CD4-positive, alpha-beta T cell treated with Interleukin-21 for 1 hour (primary cell): ENCODE data around the gene RFX7.
"Not testable (repeated sequence)": the region's sequence is repeated elsewhere in the genome, so short reads cannot be mapped to it uniquely, and the experiment has no call there.

Source experiments
- DNase-seq: peaks from one replicate; pipeline ENCODE4 v3.0.0-alpha.2; 2020

Gene RFX7

DNA sequence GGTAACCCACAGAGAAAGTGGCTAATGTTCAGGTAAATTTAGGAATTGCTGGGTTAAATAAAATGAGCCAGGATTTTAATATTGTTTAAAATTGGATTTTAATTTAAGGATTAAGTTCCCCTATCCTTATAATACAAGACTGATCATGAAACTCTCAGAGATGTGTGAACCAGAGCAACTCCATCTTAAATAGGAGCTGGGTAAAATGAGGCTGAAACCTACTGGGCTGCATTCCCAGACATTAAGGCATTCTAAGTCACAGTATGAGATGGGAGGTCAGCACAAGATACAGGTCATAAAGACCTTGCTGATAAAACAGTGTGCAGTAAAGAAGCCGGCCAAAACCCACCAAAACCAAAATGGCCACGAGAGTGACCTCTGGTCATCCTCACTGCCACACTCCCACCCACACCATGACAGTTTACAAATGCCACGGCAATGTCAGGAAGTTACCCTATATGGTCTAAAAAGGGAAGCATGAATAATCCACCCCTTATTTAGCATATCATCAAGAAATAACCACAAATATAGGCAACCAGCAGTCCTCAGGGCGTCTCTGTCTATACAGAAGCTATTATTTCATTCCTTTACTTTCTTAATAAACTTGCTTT is 40.3 kb downstream of the RFX7 start:
- DNase-seq = not testable (repeated sequence)

GRCh38 chr15:56202701-56203100 is 41.0 kb downstream of the RFX7 start:
- DNase-seq = no peak

GRCh38 chr15:56199038-56199437 is 44.6 kb downstream of the RFX7 start:
- no peak for DNase-seq

GRCh38 chr15:56194035-56194434 is 49.6 kb downstream of the RFX7 start:
- DNase-seq = no peak

DNA sequence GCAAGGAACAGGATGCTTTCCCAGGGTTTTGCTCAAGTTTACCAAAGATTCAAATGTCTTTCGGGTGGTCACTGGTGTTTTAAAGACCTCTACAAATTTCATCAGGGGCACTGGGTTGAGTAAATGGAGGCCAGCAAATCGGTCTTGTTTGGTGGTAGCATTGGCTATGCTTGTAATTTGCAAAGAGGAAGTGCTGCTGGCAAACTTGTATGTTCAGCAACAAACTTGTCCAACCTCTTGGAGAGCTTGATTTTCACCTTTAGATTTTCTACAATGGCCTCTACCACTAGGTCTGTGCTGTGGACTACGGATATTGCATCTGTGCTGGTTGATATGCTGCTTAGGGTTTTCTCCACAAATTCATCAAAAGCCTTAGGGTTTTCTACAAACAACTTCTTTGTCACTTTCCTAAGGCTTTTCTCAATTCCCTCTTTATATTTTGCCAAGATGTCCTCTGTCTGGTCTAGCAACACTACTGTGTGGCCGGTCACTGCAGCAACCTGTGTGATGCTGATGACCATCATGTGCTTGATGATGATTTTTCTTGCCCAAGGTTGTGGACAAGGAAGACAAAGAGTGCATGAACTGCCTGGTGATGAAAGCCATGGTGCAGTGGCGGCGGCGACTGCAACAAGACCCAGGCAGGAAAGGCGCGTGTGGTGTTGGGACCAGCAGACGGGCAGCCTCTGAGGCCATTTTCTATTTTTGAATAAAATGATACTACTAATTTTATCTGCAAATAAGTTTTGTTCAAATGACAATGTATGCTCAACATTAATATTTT is 50.8 kb downstream of the RFX7 start:
- DNase-seq = no peak

- no peak for DNase-seq
These were observed 56.0 kb downstream of the RFX7 start for GRCh38 chr15:56187665-56188064.

GRCh38 chr15:56185980-56186379 is 57.7 kb downstream of the RFX7 start:
- no peak for DNase-seq

GRCh38 chr15:56184516-56184915 is 59.2 kb downstream of the RFX7 start:
- no peak for DNase-seq

DNA sequence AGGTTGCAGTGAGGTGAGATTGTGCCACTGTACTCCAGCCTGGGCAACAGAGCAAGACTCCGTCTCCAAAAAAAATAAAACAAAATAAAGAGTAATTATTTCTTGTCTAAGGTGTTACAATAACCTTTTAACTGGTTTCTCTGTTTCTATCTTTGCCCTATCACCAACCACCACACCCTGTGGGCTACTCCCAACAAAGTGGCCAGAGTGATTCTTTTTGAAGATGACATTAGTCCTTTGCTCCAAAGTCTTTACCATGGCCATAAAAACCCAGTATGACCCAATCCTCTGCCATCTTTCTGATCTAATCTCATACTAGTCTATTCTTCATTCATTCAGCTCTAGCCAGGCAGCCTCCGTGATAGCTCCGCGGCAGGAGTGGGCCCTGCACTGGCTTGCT is 62.8 kb downstream of the RFX7 start:
- DNase-seq = no peak

- no peak for DNase-seq
These were observed 66.7 kb downstream of the RFX7 start for GRCh38 chr15:56176996-56177395.

DNA sequence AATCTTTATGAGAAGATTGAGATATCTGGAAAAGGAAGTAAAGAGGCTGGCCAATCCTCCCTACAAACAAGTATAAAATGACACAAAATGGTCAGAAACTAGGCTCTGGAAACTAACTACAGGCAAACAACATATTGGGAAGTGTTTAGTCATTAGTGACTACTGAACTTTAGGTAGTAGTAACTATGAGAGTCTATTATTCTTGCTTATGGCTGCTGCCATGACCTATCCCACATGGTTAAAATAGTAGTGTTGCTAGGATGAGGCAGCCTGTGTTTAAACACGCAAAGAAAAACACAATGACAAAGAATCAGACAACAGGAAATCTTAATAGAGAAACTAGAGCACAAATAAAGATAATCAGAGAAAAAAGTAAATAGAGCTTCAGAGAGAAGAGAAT is 67.9 kb downstream of the RFX7 start:
- no peak for DNase-seq

DNA sequence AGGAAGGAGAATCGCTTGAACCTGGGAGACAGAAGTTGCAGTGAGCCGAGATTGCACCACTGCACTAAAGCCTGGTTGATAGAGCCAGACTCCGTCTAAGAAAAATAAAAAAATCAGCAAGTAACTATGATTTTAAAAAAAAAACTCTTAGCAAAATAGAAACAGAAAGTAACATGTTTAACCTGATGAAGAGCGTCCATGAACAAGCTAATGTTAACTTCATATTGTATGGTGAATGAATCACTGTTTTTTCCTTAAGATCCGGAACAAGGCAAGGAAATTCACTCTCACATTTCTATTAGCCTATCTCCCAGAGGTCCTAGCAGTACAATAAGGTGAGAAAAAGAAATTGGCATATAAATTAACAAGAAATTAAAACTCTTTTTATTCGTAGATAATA is 69.0 kb downstream of the RFX7 start:
- DNase-seq = peak; percentile 20

GRCh38 chr15:56168394-56168793 is 75.3 kb downstream of the RFX7 start:
- no peak for DNase-seq

GRCh38 chr15:56165234-56165633 is 78.4 kb downstream of the RFX7 start:
- no peak for DNase-seq

GRCh38 chr15:56160966-56161365 is 82.7 kb downstream of the RFX7 start:
- DNase-seq = no peak

GRCh38 chr15:56156877-56157276 is 86.8 kb downstream of the RFX7 start:
- DNase-seq = no peak

DNA sequence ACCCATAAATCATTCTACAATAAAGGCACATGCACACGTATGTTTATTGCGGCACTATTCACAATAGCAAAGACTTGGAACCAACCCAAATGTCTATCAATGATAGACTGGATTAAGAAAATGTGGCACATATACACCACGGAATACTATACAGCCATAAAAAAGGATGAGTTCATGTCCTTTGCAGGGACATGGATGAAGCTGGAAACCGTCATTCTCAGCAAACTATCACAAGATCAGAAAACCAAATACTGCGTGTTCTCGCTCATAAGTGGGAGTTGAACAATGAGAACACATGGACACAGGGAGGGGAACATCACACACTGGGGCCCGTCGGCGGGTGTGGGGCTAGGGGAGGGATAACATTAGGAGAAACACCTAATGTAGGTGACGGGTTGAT is 88.4 kb downstream of the RFX7 start:
- DNase-seq = not testable (repeated sequence)

DNA sequence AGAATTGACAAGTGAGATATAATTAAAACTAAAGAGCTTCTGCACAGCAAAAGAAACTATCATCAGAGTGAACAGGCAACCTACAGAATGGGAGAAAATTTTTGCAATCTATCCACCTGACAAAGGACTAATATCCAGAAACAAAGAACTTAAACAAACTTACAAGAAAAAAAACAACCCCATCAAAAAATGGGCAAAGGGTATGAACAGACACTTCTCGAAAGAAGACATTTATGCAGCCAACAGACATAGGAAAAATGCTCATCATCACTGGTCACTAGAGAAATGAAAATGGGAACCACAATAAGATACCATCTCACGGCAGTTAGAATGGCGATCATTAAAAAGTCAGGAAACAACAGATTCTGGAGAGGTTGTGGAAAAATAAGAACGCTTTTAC is 88.9 kb downstream of the RFX7 start:
- DNase-seq = not testable (repeated sequence)

DNA sequence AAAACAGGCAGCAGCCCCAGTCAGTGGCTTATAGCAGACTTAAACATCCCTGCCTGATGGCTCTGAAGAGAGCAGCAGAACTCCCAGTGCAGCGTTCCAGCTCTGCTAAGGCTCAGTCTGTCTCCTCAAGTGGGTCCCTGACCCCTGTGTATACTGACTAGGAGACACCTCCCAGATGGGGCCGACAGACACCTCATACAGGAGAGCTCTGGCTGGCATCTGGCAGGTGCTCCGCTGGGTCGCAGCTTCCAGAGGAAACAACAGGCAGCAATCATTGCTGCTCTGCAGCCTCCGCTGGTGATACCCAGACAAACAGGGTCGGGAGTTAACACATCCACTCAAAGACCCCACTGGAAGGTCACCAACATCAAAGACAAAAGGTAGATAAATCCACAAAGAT is 93.5 kb downstream of the RFX7 start:
- DNase-seq = no peak

GRCh38 chr15:56148064-56148463 is 95.6 kb downstream of the RFX7 start:
- DNase-seq = no peak

DNA sequence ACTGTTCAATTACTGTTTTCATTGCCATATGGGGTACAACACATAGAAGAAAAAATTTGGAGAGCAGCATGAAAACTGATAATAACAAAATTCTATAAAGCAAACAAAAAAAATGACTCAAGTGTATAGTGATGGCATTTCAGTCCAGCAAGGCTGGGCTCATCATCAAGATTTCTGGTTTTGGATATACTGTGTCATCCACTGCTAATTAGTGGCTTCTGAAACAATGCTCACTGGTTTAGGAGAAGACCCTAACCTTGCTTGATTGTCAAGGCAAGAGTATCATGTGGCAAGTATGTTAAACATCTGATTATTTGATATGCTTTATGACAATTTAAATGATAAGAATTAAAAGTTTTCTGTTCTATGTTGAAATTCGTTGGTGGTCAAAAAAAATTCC is 96.9 kb downstream of the RFX7 start:
- no peak for DNase-seq

DNA sequence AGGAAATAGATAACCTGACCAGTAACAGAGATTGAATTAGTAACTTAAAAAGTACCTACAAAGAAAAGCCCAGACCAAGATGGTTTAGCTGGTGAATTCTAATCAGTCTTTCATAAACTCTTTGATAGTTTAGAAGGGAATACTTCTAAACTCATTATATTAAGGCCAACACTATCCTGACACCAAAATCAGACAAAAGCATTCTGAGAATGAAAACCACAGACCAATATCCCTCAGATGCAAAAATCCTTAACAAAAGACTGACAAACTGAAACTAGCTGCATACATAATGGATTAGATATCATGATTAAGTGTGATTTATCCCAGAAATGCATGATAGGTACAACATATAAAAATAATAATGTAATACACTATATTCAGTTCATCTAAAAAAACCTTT is 115.6 kb downstream of the RFX7 start:
- no peak for DNase-seq

- DNase-seq = no peak
These were observed 117.3 kb downstream of the RFX7 start for GRCh38 chr15:56126409-56126808.

DNA sequence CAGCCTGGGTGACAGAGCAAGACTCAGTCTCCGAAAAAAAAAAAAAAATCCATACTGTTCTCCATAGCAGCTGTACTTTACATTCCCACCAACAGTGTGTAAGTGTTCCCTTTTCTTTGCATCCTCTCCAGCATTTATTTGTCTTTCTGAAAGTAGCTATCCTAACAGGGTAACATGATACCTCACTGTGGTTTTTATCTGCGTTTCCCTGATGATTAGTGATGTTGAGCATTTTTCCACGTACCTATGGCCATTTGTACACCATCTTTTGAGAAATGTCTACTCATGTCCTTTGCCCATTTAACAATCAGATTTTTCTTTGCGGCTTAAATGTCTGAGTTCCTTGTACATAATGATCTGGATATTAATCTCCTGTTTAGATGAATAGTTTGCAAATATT is 119.3 kb downstream of the RFX7 start:
- DNase-seq = no peak

- no peak for DNase-seq
These were observed 137.8 kb downstream of the RFX7 start for GRCh38 chr15:56105855-56106254.
